CD4-positive, alpha-beta T cell treated with Interleukin-15 for 1 hour (primary cell): ENCODE data around the gene RER1.

Source experiments
- DNase-seq: peaks from one replicate; pipeline ENCODE4 v3.0.0-alpha.2; 2020

RER1 gene

DNA sequence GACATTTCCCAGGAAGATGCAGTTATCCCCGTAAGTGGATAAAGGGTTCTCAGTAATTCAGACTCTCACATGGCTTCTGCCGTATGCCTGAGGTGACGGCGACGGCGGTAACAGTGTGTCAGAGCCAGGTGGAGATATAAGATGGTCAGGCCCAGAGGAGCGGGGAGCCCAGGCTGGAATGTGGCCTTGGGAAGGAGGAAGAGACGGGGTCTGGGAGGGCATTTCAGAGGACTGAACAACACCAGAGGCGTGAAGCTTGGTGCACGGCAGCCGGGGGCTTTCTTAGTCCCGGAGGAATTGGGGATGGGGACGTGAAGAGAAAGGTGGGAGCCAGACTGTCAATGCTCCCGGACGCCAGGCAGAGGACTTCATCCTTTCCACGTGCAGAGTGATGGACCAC is 1.0 kb downstream of the RER1 start:
- no peak for DNase-seq

DNA sequence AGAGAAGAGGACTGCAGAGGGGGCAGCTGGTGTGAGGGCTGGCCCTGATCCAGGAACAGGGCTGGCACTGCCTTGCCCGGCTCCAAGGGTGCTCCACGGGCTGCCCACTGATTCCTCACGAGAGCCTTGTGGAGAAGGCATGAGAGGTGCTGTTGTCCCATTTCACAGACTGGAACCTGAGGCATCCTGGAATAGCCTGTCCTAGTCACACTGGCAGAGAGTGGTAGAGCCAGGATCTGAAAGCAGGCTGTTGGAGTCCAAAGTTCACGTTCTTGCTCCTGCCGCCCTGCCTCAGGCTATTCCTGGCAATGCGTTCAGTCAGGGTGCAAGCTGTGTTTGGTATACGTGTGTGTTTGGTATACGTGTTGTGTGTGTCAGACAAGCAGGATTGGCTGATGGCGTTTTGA is 1.8 kb downstream of the RER1 start:
- DNase-seq: no peak

DNA sequence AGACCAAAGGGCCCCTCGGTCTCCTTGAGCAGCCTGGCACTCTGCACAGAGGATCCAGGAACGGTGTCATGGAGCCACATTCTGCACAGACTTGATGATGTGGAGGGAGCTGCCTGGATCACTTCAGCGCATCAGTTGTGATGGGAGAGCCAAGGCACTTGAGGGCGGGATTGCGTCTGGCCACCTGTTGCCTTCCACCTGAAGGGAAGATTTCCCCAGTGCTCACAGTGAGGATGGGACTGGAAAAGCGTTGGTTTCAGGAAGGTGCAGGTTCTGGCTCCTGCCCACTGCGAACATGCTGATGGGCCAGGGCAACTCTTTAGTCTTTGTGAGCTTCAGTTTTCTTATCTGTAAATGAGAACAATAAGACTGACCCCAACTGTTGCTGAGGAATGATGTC is 2.6 kb downstream of the RER1 start:
- no peak for DNase-seq

DNA sequence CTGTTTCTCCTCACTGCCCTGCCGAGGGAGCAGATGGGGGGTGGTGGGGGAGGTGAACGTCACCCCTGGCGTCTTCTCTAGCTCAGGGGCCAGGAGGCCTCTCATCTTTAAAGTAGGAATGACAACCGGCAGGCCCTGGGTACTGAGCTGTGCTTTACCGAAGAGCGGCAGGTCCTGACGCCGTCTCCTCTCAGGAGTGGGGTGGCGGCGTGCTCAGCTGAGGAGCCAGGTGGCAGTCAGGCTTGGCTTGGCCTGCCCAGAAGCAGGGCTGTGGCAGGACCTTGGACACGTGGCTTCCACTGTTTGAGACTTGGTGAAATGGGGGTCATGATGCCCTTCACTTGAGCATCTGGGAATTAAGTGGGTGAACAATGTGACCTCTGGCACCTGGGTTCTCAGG is 3.1 kb downstream of the RER1 start:
- no peak for DNase-seq

DNA sequence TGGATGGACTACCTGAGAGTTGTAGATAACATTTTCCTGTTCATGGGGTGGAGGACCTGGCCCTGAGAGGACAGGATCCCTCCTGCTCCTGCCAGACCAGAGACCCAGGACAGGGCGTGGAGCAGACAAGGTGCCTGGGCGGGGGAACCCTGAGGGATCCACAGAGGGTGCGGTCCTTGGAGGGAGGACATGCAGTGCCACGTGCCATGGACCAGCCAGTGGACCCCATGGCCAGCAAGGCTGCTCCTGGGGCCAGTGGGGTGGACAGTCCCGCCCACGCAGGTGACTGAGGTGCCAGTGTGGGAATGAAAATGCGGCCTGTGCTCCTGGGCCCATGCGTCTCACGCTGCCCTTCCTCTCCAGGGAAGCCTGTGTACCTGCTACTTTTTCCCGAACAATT is 3.6 kb downstream of the RER1 start:
- no peak for DNase-seq

DNA sequence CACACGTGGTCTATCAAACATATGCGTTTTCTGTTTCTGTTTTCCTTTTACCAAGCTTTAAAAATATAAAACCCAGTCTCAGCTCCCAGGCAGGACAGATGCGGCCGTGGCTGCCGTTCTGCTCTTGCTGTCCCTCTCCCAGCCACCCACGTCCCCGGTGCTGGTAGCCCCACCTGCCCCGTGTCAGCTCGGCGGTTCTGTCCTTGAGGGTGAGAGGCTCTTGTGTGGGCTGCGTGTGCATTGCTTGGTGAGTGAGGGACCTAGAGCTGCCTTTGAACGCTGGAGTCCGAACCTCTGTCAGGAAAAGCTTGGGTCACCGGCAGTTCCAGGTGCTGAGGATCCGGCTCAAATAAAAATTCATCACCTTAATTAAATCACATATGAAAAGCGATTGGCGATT is 4.4 kb downstream of the RER1 start:
- DNase-seq: no peak

DNA sequence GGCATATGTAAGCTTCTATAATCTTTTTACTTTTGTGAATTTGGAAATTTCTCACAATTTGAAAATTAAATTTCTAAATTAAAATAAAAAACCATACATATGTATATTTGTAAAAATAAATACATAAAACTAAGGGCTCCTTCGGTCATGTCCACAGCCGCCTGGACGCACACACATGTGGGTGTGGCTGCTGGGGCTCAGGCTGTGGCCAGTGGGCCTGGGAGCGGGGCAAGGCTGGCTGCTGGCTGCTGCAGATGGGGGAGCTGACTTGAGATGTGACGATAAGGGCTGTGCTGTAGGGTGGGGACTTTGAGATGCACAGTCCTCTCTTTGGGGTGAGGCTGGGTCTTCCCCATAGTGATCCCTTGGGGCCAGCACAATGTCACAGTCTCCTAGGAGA is 4.8 kb downstream of the RER1 start:
- no peak for DNase-seq

DNA sequence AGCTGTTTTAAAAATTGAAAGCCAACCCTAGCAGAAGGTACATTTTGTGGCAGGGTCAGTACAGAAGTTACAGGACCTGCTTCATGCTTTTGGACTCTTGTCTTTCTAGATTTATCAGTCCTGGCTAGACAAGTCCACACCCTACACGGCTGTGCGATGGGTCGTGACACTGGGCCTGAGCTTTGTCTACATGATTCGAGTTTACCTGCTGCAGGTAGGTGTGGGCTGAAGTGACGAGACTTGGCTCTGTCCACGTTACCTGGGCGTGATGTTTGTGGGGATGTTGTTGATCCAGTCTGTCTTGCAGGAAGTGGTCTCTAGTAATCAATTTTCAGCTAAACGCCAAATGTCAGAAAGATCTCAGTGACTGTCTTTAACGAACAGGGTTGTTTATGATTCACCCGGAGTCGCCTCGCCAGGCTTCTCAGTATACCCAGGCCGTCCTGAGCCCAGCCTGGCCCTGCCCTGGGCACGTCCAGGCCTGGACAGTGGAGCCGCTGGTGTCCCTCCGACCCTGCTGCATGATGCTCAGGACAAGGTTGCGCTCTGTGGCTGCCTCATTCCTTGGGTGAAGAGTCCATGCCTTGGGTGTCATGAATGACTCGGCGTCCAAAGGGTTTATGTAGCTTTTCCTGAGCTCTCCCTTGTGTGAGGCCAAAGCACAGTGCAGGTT is 5.5 kb downstream of the RER1 start:
- no peak for DNase-seq

DNA sequence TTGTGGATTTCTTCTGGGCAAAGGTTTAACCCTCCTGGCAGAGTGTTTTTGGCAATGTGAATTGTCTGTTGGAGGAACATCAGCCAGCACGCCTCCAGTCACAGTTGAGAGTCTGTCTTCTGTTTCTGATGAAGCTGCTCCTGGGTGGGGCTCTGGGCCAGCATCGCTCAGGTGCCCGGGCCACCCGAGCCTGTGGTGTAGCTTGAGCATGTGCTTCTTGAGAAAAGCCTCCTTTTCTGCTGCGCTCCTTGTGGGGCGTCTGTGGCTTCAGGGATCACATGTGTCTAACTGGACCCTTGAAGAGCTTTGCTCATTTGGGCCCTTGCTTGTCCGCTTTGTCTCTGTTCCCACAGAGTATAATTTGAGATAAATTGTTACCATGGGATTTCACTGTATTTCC is 7.2 kb downstream of the RER1 start:
- DNase-seq: no peak

DNA sequence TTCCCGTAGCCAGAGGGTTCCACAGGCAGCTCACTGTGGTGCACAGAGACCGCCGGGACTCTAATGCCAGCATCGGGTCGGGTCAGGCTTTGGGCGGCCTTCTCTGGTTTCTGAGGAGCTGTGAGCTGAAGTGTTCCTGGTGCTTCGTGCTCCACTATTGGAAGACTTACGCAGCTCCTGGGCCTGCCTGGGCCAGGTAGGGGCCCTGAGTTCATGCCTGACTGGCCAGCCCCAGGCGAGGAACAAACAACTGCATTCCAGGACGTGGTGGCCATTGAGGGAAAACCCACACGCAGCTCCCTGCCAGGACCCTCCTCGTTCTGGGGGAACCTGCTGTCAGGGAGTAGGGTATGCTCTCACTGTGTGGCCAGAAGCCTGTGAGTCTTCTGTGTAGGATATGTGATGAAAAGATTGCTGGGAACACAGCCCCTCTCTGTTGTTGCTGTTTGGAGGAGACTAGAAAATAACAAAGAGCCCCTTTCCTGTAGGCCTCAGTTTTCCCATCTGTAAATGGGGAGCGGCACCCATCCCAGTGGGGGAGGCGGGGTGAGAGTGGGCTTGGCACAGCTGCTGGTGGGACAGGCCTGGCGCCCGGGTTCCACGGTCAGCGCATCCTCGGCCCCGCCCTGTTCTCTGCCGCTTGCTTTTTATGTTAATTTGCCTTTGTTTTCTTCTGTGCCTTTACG is 8.4 kb downstream of the RER1 start:
- DNase-seq: no peak

DNA sequence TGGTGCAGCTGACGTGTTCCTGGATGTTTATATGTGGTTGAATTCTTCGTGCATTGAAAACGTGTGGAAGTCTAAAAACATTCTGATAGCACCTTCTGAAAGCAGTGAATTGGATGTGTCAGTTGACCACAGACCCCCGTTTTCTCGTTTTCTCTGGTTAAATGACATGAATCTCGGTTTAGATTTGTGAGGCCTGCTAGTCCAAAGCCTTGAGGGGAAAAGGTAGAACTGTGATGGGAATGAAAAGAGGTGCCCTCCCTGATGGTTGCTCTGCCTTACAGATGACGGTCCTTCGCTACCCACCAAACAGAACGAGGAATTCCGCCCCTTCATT is 8.9 kb downstream of the RER1 start:
- no peak for DNase-seq

DNA sequence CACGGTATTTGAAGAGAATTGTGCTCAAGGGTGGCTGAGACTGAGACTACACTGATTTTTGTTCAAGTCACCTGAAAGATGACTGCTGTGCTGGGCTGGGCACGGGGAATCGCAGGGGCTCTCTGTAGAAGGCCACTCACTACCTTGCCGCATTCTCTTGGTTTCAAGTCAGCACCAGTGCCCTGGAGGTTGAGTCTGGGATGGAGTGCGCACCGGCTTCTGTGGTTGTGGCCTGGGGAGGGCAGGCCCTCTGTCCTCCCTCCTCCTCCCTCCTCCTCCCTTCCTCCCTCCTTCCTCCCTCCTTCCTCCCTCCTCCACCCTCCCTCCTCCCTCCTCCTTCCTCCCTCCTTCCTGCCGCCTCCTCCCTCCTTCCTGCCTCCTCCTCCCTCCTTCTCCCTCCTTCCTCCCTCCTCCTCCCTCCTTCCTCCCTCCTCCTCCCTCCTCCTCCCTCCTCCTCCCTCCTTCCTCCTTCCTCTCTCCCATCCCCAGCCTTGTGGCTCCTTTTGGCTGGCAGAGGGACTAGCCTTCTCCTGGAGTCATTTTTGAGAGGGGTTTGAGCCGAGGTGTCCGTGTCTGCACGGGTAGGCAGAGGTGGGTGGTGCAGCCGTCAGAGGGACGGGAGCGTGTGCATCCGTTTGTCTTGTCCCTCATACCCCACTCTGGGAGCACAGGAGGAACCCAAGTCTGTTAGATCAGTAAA is 9.5 kb downstream of the RER1 start:
- no peak for DNase-seq

DNA sequence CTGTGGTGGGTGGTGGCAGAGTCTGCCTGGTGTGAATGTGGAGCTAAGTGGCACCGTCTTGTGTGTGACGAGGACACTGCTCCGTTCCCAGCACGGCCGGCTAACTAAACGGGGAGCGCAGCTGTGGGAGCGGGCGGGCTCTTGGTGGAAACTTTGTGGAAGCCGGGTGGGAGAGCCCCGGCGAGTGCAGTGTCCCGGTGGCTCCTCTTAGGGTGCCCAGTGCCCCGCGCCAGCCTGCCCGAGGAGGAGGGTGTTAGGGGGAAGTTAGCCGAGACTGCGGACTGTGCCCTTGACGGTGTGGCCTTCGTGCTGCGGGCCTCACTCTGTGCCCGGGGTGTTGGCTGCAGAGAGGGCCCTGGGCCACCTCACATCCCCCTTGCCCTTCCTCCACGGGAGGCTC is 10.8 kb downstream of the RER1 start:
- DNase-seq: no peak

DNA sequence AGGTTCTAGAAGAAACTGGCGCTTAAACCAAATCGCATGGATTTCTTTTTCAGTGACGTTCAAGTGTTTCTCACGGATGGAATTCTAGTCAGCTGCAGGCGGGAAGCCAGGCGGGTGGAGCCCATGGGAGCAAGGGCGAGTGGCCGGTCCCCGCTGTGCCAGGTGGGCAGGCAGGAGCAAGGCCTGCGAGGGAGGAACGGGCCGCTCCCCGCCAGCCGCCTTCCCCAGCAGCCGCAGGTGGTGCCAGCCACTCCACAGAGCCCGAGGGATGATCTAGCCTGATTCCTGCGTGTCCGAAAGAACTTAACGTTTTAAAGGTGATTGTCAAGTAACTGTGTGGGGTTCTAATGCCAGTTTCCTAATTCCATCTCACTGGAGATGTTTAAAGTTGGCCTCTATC is 11.6 kb downstream of the RER1 start:
- no peak for DNase-seq

DNA sequence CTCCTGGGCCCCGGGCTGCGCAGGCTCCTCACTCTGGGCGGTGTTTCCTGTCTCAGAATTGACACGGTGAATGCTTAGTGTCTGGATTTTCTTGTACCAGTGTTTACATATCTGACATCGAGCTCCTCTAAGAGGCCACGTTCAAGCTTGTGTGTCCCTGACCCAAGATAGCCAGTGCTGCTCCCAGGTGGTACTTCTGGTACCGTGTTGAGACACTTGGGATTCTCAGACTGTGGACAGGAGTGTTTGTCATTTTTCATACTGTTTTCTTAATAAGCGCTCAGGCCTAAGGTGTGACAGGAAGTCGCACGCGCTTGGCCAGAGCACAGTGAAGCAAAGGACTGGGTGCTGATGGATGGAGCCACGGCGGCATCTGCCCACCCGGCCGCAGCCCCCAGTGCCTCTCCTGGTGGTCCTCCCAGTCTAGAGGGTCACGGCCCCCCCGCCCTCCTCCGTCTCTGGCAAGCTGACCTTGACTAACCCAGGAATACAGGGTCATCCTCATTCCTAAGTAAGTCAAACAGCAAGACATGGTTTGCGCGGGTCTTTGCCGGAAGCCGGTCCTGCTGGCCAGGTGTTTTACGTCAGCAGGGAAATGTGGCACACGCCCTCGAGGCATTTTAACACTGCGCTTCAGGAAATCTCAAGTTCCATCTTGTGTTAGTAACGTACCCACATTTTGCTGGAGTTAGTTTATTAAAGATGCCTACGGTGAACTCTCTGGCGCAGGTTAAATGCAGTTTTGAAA is 12.7 kb downstream of the RER1 start:
- DNase-seq: no peak

DNA sequence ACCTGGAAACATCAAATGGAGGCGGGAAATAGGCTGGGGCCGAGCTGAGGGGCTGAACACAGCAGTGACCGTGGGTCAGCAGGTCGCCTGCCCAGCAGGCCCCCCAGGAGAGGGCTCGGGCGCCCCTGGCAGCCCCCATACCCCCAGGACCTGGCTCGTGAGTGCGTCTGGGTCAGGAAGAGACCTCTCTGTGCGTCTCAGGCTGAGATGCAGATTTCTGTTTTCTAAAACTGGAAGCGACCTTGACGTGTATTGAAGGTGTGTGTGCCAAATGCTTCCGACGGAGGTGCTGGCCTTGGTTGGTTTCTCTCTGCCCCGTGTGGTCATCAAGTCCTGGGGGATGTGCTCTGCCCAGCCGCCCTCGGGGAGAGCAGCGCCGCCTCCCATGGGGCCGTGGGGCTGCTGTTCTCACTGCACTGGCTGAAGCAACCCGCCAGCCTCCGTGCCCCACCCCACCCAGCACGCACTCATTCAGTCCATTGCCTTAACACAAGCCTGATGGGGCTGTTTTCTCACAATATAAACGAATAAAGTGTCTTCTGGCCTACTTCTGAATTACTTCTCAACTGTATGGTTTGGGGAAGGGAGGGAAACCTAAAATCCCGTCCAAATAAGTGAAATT is 13.4 kb downstream of the RER1 start:
- DNase-seq: no peak

DNA sequence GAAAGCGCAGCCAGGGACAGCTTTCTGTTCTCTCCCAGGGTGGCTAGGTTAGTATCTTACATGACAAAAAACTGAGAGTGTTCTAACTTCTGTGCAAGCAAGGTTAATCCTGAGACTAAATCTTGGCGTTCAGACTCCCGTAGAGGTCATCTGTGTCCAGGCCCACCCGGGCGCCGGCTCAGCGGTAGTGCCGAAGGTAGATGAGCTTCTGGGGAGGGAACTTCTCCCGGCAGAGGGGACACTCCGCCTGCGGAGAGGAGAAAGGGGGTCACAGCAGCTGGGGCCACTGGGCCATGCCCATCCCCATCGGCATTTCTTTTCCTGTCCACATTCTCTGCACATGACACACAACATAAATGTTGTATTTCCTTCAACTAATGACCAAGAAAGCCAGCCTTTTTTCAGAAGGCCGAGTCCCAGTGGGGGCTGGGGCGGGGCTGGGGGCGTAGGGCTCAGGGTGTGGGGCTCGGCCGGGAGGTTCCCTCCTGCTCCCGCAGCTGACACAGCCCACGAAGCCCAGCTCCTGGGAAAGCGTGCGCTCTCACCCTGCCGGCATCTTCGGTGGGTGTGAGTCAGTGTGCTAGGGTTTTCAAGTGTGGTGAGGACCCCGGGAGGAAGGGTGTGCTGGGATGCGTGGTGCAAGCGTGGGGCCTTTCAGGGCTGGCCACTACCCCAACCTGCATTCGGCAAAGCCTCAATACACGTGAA is 14.1 kb downstream of the RER1 start:
- no peak for DNase-seq

DNA sequence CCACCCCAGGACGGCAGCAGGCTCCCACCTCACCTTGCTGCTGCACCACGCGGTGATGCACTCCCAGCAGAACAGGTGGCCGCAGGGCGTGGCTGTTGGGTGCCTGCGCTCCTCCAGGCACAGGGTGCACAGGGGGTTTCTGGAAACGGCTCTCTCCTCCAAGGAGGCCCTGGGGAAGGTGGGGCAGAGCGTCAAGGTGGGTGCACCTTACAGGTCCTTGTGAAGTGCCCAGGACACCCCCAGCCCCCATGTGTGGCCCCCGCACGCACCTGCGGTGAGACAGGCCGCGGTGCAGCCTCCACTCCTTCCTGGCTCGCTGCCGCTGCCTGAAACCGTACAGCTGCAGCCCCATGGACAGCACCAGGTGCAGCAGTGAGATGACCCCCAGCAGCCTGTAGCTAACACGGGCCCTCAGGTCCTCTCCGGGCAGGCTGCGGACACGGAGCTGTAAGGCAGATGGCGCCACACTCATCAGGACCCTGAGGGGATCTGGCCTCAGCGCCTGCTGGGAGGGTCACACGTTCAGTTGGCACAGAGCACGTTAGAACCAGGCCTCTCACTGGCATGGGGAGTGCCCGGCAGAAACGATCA is 14.9 kb downstream of the RER1 start:
- DNase-seq: no peak

DNA sequence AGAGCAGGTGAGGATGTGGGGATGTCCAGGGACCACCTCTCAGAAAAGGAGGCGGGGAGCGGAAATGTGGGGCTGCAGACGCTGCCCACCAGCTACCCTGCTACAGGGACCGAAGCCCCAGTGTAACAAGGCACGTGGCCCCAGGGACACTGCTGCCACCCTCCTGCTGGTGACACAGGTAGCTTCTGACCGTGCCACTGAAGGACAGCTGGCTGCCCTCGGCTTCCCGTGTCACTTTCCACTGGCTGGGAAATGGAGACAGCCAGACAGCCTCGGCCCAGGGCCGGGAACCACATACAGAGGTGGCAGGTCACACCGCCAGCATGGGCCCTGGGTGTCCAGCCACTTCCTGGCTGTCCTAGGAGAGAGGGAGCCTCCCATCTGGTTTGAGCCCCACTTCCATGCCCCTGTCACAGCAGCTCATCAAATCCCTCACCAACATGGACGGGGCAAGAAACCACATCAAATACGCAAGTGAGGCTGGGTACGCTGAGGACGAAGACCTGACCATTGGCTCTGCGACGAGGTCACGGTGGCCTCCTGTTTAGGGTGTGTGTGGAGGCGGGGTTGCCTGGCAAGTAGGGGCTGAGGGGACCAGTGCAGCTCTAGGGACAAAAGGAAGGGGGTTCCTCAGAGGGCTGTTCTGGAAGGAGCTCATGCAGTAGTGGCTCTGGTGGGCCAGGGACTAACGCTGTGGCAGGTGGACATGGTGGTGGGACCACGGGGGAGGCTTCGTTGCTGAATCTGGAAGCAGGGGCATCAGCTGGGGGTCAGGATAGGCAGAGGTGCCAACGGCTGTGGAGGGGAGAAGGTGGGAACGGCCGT is 15.7 kb downstream of the RER1 start:
- no peak for DNase-seq

DNA sequence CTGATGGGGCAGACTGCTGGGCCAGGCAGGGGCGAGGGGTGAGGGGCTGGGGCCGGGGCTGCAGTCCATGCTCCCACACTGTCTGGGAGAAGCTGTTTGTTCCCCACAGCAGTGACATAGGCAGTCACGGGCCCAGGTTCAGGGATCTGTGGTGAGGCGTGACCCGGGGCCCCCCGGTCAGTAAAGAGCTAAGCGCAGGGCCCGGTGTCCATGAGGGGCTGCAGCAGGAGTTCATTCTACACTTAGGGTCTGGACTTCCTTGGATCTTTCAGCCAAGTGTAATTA is 16.3 kb downstream of the RER1 start:
- DNase-seq: no peak

DNA sequence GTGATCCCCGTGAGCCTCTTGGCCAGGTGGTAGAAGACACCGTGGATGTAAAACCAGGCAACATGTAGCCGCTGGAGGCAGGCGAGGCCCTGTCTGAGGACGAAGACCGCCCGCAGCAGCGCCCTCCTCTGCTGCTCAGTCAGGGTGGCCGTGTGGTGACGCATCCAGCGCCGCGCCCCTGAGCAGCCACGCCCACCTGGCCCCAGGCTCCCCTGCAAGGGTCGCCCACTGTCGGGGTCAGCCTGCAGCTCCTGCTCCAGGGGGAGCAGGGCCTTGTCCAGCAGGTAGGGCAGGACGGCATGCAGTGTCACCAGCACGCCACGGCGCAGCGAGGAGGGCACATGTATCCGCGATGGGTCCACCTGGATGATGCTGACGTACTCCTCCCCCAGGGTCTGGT is 16.8 kb downstream of the RER1 start:
- DNase-seq: no peak

DNA sequence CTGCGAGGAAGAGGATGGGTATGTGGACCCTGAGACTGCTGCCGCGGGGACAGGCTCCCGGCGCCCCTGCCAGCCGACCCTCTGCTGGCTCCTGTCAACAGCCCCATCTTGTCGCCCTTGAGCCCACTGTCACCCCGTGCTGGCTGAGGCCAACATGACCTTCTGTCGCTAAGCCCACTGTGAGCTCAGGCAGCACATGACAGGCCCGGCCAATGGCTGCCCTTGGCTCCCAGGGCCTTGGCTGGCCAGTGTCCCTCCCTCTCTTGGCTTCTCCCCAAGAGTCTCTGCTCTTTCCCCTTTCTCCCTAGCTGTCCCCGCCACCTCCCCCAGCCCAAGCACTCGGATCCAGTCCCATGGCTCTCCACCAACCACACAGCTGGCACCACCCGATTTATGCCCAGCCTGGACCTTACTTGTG is 17.2 kb downstream of the RER1 start:
- DNase-seq: no peak
